ENCODE data around the gene SPACA4. TPM values are rescaled to one million over a fixed set of nuclear protein-coding genes. Genes with fewer than 3 reads are reported as not detected.

Gene SPACA4
- total and polyA plus RNA-seq, 9 of the 15 experiments (the other 6 are each of a cell fraction or from before 2014, with no cell fraction given) = not detected

- TF ChIP-seq ZFP36 (IDR thresholded peaks at IDR 0.05; ENCODE audit: low read depth, low read length, partially characterized antibody) (peak; percentile 91), BCOR (IDR thresholded peaks at IDR 0.05) (peak; percentile 97), HDAC2 (IDR thresholded peaks at IDR 0.05) (peak; percentile 66; the same call in 1 of the 2 replicates), SMARCA5 (IDR thresholded peaks at IDR 0.05) (peak; percentile 91; the same call in 1 of the 2 replicates), MTA1 (IDR thresholded peaks at IDR 0.05; ENCODE audit: borderline replicate concordance) (no peak), CBX1 (IDR thresholded peaks at IDR 0.05; ENCODE audit: low read depth) (peak; percentile 50; the same call in 1 of the 2 replicates), RBM25 (IDR thresholded peaks at IDR 0.05; ENCODE audit: low read depth, low read length, severe bottlenecking) (peak; percentile 99)
These were observed 35.0 kb upstream of the SPACA4 start (continued) for GRCh38 chr19:48571378-48572162.

- Histone ChIP-seq H3K9me1 (ENCODE audit: control insufficient read depth, insufficient read depth, low read length) (no peaks in the 10 kb centered on the region), H3K9ac (ENCODE audit: insufficient read depth in 1 of 2, low read depth in 2 of 2, low read length in 2 of 2) (peak overlapping the region in 1 of 2 experiments; percentile 5; a peak in 1 of 4 replicates), H3K27ac (ENCODE audit: extremely low read depth, low read depth, low read length) (no peak overlapping the region), H4K20me1 (replicated peaks; ENCODE audit: control insufficient read depth, insufficient read depth, low read length) (no peaks in the 10 kb centered on the region), H3K4me2 (ENCODE audit: insufficient read depth, low read length) (no peak overlapping the region), H3K9me3 (replicated peaks; ENCODE audit: control insufficient read depth, insufficient read depth, low read depth, low read length) (no peaks in the 10 kb centered on the region), H3K36me3 (ENCODE audit: control insufficient read depth, insufficient read depth, low read length) (no peaks in the 10 kb centered on the region), H3K4me3 (no peak overlapping the region), H3K4me1 (replicated peaks in 1 of 2; ENCODE audit: control insufficient read depth in 2 of 2, insufficient read depth in 2 of 2, low read length in 2 of 2) (peaks cover 14 to 15% of the 10 kb centered on the region in 2 experiments; a peak in 4 of 5 replicates), H2AFZ (ENCODE audit: low read depth, low read length) (no peak overlapping the region), H3K79me2 (ENCODE audit: control insufficient read depth, insufficient read depth, low read length) (no peaks in the 10 kb centered on the region), H3K27me3 (ENCODE audit: control insufficient read depth in 2 of 2, insufficient read depth in 2 of 2, low read length in 2 of 2) (no peaks in the 10 kb centered on the region)
- 68% methylated on average over 11 of the region's 12 CpGs for WGBS (ENCODE audit: insufficient coverage, low coverage, missing lambda C conversion rate)
- intact Hi-C loops (cut with micrococcal nuclease) (no loop called here), in situ Hi-C loops (cut with MboI) (no loop called here)
- POLR2A ChIA-PET = interaction anchor here (1.6 to 3.3 kb wide), 2 partner anchors 9 to 11 kb away, joined by 9 to 21 read pairs; no protein-coding TSS in a partner anchor
- no TSS peak for BruUV-seq (replicated peaks)
- DNase-seq (ENCODE audit: extremely low read depth in 1 of 4, low spot score in 3 of 4) (no peak), FAIRE-seq (no peak), ATAC-seq (no peak)
- CTCF ChIA-PET (ENCODE audit: low intra/inter-chr PET ratio) = no interaction called here
- TF ChIP-seq NFE2L1 (tag; IDR thresholded peaks at IDR 0.05; ENCODE audit: borderline replicate concordance, low read depth) (no peak), SIX5 (IDR thresholded peaks at IDR 0.05; ENCODE audit: borderline replicate concordance in 1 of 2, insufficient read depth in 1 of 2, low read depth in 1 of 2, low read length in 2 of 2) (no peak), ZNF140 (CRISPR knock-in tag; IDR thresholded peaks at IDR 0.05) (no peak), CREBBP (IDR thresholded peaks at IDR 0.05; ENCODE audit: low read depth, low read length) (no peak), ATF2 (CRISPR knock-in tag; IDR thresholded peaks at IDR 0.05) (no peak)
These were observed 33.4 kb upstream of the SPACA4 start for GRCh38 chr19:48573163-48573505.
